OCI-LY3 (cell line): ENCODE measurements around the gene TMEM161B.

Experiments used
- EZH2phosphoT487 ChIP-seq: fragments of 200-600 bp; shearing (Covaris generic); IDR thresholded peaks from 2 replicates; pipeline ENCODE4 v1.6.1; 2018; ENCODE audit warnings: antibody characterized with exemption, mixed run types, low read depth
- TF ChIP-seq, protein P1 (sequence below): fragments of 200-600, 300-600 bp; sonication (generic); IDR thresholded peaks from 2 replicates; pipeline ENCODE4 v1.5.1; 2014; ENCODE audit warnings: antibody characterized with exemption, low read length, low read depth

DNA sequence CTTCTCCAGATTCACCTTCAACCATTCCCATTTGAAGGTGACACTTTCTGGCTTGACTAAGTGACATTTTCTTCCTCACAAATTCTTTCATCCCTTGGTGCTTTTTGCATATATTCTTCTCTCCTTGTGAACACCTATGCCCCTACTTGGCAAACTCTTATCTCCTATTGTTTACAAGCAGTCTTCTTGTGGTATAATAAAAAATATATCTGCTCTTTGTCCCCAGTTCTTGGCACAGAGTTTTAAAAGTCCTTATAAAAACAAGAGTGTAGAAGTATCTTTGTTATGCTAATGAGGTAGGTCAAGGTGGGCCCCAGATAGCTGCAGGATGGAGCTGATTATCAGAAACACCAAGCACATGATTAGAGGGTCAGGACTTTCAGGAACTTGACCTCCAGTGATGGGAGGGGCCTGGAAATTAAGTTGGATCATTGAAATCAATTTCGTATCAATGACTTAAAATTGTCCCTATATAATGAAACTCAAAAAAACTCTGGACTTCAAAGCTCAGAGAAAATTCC lies 38.0 kb downstream of the TMEM161B start:
- TF ChIP-seq, protein P1, sequence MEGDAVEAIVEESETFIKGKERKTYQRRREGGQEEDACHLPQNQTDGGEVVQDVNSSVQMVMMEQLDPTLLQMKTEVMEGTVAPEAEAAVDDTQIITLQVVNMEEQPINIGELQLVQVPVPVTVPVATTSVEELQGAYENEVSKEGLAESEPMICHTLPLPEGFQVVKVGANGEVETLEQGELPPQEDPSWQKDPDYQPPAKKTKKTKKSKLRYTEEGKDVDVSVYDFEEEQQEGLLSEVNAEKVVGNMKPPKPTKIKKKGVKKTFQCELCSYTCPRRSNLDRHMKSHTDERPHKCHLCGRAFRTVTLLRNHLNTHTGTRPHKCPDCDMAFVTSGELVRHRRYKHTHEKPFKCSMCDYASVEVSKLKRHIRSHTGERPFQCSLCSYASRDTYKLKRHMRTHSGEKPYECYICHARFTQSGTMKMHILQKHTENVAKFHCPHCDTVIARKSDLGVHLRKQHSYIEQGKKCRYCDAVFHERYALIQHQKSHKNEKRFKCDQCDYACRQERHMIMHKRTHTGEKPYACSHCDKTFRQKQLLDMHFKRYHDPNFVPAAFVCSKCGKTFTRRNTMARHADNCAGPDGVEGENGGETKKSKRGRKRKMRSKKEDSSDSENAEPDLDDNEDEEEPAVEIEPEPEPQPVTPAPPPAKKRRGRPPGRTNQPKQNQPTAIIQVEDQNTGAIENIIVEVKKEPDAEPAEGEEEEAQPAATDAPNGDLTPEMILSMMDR: no peak
- no peak for TF ChIP-seq EZH2phosphoT487
